Central memory CD4-positive, alpha-beta T cell (primary cell): ENCODE measurements around the gene CCDC172.
"Not testable (repeated sequence)": the region's sequence is repeated elsewhere in the genome, so short reads cannot be mapped to it uniquely, and the experiment has no call there.

Experiments
- DNase-seq: peaks from one replicate; pipeline ENCODE4 v3.0.0; 2022

Gene CCDC172

DNA sequence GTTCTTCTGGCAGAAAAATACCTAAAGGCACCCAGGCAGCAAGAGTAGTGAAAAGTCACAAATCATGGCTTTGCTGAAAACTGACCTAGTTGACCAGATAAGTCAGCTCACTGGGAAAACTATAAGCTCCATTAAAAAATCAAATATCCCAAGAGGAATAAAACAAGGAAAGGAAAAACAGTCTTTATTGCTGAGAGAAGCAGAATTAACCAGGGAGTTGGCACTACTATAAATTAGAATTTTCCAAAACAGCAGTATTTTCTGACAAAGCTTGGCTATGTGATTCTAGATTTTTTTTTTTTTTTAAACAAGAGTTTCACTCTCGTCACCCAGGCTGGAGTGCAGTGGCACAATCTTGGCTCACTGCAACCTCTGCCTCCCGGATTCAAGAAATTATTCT is 12.6 kb downstream of the CCDC172 start:
- DNase-seq = no peak

DNA sequence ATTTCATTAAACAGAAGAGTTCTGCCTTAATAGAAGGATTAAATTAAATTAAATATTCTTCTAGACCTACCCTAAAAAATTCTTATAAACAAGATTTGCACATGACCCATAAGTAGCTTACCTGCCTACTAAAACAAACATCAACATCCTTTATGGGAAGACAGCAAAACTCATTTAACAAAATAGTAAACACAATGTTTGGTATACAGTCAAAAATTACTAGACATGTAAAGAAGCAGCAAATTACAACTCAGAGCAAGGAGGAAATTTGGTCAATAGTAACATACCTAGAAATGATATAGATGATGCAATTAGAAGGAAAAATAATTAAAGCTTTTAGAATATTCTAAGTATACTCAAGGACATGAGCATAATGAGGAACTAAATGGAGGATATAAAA is 27.9 kb downstream of the CCDC172 start:
- DNase-seq = no peak

DNA sequence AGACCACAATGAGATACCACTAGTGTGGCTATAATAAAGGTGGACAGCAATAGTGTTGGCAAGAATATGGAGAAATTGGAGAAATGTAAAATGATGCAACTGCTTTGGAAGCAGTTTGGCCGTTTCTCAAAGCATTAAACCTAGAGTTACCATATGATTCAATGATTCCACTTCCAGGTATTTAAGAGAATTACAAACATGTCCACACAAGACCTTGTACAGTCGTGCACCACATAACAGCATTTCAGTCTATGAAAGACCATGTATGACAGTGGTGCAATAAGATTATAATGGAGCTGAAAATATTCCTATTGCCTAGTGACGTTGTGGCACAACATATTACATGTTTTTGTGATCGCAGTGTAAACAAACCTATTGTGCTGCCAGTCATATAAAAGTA is 29.6 kb downstream of the CCDC172 start:
- no peak for DNase-seq

DNA sequence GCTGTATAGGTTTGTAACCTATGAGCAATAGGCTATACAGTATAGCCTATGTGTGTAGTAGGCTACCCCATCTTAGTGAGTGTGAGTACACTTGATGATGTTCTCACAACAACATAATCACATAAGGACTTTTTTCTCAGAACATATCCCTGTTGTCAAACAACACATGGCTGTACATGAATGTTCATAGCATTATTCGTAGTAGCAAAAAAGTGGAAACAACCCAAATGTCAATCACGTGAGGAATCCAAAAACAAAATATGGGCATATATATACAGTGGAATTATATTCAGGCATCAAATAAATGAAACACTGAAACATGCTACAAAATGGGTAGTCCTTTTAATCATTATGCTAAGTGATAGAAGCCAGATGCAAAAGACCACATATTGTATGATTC is 31.1 kb downstream of the CCDC172 start:
- no peak for DNase-seq

DNA sequence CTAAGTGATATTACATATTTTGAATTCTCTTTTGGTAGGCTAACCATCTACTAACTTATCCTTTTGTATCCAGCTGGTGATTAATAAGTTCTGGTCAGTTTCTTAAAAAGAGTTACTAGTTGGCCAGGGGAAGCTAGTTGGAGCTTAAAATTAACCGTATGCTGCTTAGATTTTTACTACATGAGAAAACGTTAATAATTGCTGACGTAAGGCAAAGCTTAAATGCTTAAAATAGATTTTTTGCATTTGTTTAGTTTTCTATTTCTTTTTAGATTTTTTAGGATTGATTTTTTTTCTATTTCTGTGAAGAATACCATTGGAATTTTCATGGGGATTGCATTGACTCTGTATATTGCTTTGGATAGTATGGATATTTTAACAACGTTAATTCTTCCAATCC is 32.6 kb downstream of the CCDC172 start:
- no peak for DNase-seq

DNA sequence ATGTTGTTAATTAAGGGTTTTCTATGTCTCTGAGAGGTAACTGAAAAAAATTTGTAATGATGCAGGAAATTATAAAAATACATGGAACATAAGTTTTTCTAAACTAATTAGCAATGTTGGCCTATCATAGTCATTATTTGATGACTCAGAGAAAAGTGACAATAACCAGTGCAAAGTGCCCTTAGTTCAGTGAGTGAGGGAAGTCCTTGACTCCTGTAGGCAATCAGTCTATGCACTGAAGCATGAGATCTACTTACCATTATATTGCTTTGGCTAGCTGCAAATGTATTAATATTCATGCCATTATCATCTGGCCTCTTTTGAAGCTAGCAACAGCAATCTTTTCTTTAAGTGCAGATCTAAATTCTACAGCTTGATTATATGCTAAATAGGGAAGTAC is 40.6 kb downstream of the CCDC172 start:
- DNase-seq = no peak

DNA sequence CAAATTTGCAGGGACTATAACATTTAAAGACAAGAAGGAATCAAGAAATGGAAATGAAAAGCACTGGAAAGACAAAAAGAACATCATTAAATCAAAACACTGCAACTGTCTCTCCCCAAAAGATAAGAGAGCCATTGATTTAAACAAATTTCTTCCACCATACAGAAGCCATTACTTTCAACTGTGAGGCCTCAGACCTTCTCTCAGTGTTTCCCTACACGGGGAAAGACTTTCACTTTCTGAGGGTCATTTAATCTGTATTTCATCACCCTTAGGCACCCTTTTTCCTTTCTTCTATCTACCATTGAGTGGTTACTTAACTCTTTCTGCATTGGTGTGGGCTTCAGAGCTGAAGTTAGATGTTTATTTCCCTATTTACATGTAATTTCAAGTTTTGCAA is 47.5 kb downstream of the CCDC172 start:
- DNase-seq = no peak

DNA sequence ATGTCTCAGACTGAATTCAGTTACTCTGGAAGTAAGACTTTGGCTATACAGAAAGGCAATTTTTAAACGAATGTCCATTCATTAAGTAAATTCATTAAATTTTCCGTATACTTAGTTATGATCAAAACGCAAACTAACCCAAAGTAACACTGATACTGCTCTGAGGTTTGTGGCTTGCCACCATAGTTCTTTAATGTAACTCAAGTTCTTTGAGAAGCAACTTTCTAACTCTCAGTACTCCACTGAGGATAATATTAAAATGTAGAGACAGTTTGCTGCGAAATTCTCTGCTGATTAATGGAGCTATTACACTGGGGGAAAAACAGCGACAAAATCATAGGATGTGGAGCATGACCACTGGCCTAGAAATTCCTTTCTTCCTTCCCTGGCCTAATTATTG is 58.0 kb downstream of the CCDC172 start:
- no peak for DNase-seq

DNA sequence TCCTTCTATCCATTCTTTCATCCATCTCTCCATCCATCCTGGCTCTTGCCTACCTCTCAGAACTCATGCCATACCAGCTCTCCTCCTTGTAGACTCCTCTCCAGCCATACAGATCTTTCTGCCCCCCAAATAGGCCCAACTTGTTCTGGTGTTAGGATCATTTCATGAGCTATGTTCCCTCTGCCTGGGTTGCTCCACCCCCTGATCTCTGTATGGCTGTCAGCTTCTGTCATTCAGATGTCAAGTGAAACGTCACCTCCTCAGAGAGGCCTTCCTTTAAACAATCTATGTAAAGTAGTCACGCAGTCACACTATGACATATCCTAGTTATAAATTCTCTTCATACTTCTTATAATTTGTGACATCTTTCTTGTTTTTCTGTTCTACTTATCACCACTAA is 61.1 kb downstream of the CCDC172 start:
- no peak for DNase-seq

DNA sequence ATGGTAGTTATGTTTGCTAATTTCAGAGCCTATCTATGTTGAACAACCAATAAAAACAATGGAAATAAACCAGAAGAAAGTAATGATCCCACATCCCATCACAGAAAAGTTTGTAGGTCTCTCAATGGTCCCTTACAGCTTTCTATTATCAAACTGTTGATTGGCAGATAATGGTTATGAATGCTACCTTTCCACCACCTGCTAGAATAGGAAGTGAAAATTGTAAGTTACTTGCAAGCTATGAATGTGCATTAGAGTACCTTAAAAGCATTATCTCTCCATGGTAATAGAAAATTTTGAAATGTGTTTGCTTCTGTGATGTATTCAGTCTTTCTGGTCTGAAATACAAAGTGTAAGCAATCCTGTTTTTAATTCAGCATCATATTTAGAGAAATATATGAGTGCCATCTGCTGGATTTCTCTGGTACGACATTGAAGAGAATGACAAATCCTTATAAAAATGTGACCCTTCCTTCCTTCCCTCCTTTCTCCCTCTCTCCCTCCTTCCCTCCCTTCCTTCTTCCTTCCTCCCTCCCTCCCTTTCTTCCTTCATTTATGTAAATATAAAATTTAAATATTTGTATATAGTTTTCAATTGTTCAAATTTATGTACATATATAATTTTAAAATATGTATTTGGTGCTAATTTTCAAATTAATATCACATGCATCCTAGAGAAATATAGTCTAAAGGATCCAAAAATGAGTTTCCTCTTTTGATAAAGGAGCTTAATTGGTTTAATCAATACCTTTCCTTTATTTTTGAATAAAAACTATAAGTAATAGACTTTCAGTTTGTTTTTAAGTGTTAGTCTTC is 62.0 kb downstream of the CCDC172 start:
- DNase-seq = no peak

DNA sequence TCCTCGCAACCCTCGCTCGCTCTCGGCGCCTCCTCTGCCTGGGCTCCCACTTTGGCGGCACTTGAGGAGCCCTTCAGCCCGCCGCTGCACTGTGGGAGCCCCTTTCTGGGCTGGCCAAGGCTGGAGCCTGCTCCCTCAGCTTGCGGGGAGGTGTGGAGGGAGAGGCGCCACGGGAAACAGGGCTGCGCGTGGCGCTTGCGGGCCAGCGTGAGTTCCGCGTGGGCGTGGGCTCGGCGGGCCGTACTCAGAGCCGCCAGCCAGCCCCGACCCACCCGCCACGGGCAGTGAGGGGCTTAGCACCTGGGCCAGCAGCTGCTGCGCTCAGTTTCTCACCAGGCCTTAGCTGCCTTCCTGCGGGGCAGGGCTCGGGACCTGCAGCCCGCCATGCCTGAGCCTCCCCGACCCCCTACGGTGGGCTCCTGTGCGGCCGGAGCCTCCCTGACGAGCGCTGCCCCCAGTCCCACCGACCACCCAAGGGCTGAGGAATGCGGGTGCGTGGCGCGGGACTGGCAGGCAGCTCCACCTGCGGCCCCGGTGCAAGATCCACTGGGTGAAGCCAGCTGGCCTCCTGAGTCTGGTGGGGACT is 69.1 kb downstream of the CCDC172 start:
- not testable (repeated sequence) for DNase-seq

DNA sequence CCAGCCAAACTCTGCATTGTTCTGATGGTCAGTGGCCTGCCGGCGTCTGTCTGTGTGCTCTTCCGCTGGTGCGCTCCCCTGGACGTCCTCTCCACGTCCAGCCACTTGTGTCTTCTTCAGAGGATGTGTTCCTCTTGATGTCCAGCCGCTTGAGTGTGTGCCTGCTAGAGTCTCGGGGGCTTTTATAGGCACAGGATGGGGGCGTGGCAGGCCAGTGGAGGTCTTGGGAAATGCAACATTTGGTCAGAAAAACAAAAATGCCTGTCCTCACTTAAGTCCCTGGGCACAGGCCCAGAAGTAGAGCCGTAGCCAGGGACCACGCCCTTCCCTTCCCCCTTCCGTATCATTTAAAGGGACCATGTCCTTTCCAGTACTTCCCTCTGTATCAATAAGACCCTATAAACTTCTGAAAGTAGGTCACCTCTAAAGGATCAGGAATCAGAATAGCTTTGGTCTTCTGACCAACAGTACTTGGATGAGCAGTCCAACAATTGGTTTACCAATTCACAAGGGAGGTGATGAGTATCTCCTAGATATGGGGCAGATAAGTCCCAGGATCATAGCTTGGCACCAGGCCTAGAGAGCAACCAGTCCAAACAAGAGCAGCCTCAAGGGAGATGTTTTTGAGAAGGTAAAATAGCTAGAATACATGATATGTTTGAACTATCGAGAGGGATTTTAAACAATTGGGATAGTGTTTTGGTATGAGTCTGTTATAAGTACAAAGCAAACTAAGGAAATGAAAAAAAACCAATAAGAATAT is 71.2 kb downstream of the CCDC172 start:
- no peak for DNase-seq

DNA sequence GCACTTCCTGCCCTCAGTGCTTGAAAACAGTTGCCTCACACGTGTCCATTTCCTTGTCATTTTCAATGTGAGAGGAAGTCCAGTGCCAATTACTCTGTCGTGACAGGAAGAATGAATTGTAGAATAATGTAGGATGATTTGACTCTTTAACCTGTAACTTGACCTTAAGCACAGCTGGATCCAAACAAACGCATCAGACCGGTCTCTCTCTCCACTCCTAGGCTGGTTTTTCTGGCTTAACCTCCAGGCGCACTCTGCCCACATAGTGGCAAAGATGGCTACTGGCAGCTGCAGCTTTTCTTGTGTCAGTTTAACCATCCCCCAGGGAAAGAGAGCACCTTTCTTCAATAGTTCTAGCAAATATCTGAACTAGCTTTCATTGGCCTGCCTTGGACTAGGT is 74.0 kb downstream of the CCDC172 start:
- DNase-seq = no peak

DNA sequence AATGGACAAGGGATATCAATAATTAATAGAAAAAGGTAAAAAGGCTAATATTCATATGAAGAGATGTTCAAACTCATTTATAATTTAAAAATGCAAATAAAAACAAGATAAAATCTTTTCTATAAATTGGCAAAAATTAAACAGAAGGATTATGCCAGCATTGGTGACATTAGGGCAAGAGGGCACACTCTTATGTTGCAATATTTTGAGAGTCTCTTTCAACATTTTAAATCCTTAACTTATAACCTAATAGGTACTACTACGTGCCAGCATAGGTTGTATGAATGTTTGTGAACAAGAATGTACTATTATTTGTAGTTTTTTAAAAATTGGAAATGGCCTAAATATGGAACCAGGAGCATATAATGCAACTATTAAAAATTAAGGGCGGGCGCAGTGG is 78.6 kb downstream of the CCDC172 start:
- DNase-seq = no peak

DNA sequence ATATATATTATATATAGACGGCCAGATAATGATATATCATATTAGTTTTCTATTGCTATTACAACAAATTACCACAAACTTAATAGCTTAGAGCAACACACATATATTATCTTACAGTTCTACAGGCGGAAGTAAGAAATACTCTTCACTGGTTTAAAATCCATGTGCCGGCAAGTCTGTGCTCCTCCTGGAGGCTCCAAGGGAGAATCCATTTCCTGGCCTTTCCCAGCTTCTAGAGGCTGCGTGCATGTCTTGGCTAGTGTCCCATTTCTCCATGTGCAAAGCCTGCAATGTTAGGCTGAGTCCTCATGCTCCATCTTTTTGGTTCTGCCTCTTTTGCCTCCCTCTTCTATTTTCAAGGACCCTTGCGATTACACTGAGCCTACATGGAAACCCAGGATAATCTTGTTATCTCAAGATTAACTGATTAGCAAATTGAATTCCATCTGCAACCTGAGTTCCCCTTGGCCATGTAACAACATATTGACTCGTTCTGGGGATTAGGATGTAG is 79.5 kb downstream of the CCDC172 start:
- DNase-seq = no peak

DNA sequence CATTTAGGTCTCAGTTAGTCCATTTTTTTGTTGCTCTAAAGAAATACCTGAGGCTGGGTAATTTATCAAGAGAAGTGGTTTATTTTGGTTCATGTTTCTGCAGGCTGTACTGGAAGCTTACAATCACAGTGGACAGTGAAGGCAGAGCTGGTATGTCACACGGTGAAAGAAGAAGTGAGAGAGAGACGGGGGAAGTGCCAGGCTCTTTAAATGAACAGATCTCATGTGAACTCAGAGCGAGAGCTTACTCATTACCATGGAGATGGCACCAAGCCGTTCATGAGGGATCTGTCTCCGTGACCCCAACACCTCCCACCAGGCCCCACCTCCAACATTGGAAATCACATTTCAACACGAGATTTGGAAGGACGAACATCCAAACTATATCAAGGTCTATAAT is 84.5 kb downstream of the CCDC172 start:
- no peak for DNase-seq

DNA sequence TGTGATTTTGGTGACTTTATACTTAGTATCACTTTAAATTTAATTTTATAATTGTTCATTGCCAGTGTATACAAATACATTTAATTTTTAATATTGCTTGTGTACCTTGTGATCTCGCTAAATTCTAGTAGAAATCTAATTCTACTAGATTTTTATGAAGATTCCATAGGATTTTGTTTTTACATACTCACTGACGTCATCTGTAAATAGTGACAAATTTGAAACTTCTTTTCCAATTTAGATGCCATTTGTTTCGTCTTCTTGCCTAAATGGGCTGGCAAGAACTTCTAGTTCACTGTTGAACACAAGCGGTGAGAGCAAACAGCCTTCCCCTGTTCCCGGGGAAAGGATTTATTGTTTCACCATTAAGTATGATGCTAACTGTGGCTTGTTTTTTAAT is 86.1 kb downstream of the CCDC172 start:
- no peak for DNase-seq

DNA sequence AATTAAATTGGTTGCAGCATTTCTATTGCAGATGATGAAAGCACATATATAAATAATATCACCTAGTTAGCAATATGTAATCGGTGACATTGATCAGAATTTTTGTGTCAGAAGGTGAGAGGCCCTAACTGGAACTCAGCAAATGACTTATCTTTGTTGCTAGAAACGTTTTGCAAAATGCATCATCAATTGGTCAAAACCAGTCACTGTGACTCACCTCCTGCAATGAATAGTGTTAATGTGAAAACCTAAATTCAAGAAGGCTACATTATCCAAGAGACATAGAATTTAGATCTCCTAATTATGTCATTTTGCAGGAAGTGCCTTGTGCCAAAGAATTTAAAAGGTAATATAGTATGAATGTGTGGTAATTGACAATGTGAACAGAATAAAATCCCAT is 93.6 kb downstream of the CCDC172 start:
- no peak for DNase-seq

DNA sequence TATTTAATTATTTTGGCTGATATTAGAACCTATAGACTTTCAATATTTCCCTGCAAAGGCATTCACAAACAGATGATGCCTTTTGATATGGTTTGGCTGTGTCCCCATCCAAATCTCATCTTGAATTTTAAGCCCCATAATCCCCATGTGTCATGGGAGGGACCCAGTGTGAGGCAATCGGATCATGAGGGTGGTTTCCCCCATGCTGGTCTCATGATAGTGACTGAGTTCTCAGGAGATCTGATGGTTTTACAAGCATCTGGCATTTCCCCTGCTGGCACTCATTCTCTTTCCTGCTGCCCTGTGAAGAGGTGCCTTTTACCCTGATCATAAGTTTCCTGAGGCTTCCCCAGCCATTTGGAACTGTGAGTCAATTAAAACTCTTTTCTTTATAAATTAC is 94.1 kb downstream of the CCDC172 start:
- DNase-seq = no peak

DNA sequence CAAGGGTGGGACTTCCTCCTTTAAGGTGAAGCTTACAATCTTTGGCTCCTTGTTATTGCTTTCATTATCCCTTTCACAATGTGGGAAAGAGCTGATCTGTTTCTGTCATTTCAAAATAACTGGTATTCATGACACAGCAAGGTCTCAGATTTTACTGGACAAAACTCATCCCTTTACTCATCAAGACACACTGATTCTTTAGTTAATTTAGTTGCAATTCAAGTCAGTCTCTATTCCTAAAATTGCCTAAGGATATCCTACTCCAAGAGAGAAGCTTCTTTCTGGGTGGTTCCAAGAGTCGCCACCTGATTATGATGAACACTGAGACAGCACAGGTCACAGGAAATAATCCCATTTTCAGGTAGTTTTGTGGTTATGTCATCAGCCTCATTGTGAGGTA is 97.6 kb downstream of the CCDC172 start:
- no peak for DNase-seq

DNA sequence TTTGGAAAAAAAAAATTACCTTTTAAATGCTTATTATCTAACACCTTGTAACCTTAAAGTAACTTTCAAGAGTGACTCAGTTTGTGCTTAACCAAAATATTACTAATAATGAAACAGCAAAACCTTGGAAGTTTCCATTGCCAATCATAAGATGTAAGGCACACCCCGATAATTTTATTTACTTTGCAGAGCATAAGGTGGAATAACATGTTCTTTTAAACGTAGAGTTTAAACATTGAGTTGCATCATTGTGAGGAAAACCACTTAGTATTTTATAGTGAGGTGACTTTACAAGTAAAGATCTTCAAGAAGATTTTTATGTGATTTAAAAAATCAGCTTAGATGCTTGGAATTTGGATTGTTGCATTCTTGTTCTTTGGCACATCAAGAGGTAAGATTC is 103.4 kb downstream of the CCDC172 start, which contains the start of gene PNLIPRP3:
PNLIPRP3 (plus strand) TSS at position 177 of the 400 bp plus-strand sequence; CDS start at position 343, 166 bp downstream.
- no peak for DNase-seq

DNA sequence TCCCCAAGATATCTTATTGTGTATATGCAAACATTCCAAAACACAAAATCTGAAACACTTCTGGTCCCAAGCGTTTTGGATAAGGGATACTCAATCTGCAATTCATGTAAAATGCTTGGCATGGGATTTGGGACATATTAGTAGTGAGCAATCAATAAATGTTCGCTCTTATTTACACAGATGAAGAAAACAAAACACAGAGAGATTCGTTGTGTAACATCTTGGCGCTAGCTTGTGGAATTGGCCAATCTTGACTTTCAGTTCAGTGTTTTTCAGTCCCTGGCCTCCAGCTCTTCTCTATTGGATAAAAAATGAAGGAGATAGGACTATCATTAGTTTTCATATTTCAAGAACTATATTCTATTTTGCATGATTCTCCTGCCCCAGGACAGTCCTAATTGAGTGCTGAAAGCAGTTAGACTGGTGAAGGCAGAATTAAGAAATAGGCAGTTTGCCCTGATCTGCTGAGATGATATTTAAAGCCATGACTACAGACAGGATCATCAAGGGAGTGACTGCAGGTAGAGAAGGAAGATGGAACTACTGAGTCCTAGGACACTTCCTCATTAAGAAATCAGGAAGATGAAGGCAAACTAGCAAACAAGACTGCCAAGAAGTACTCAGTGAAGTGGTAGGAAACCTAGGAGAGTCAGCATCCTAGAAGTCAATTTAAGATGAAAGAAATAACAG is 105.2 kb downstream of the CCDC172 start:
- no peak for DNase-seq
